ENCODE data around the gene CTPS2. TPM values are rescaled to one million over a fixed set of nuclear protein-coding genes. Genes with fewer than 3 reads are reported as not detected.
"Not testable (repeated sequence)": the region's sequence is repeated elsewhere in the genome, so short reads cannot be mapped to it uniquely, and the experiment has no call there.

CTPS2 gene
- total RNA-seq, 1 donor from 2014 or later = 78.1 TPM

DNA sequence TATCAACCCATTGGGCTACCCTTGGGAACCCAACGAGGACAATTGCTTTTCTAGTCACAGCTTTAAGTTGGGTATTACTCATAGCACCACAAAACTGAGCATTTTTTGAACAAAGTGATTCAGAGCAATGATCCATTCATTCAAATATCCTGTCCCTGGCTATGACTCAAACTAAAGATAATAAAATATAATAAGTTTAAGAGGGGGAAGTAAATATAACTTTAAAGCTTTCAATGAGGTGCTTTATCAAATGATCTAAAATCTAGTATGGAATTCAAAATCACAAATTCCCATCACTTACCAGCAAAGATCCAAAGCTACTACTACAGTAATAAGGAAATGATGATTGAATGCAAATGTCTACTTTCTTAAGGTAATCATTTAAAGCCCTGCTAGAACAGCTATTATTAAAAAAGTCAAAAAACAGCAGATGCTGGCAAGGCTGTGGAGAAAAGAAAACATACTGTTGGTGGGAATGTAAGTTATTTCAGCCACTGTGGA is 102.3 kb downstream of the CTPS2 start:
- H3K27ac Mint-ChIP-seq = no peak overlapping the region
- peaks cover 53% of the 10 kb centered on the region for H3K36me3 Mint-ChIP-seq
- H3K4me1 Mint-ChIP-seq = peaks cover 9% of the 10 kb centered on the region
- no peak for DNase-seq (ENCODE audit: low spot score in 2 of 2, unreplicated experiment in 2 of 2)
- H3K9me3 Mint-ChIP-seq = peaks cover 4% of the 10 kb centered on the region
- TF ChIP-seq, protein P1, sequence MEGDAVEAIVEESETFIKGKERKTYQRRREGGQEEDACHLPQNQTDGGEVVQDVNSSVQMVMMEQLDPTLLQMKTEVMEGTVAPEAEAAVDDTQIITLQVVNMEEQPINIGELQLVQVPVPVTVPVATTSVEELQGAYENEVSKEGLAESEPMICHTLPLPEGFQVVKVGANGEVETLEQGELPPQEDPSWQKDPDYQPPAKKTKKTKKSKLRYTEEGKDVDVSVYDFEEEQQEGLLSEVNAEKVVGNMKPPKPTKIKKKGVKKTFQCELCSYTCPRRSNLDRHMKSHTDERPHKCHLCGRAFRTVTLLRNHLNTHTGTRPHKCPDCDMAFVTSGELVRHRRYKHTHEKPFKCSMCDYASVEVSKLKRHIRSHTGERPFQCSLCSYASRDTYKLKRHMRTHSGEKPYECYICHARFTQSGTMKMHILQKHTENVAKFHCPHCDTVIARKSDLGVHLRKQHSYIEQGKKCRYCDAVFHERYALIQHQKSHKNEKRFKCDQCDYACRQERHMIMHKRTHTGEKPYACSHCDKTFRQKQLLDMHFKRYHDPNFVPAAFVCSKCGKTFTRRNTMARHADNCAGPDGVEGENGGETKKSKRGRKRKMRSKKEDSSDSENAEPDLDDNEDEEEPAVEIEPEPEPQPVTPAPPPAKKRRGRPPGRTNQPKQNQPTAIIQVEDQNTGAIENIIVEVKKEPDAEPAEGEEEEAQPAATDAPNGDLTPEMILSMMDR (IDR thresholded peaks at IDR 0.05; ENCODE audit: unreplicated experiment) = no peak
- no peaks in the 10 kb centered on the region for H3K27me3 Mint-ChIP-seq (ENCODE audit: low read depth)
- H3K4me3 Mint-ChIP-seq = no peak overlapping the region

DNA sequence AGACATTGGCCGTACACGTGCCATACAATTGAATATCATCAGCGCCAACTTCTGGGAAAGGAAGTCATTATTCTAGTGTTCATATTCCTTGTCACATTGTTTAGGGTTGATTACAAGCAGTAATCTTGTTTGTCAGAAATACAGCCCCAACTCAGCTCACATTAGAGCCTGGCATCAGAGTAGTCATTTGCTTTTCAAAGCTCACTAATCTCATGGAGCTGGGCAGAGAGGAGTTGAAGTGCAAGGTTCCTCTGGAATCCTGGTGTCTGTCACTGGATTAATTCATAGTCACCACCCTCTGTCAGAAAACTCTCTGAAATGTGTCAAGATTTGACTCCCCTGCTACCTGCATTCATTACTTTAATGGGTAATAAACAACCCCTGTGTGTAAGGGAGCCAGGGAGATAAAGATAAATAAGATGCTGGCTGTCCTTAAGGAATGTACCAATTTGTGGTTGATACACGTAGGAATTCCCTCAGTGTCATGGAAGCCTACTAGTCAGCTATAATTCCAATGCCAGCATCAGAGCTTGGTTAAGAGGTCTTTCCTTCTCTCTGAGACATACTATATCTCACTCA is 106.2 kb downstream of the CTPS2 start:
- Mint-ChIP-seq H3K27ac (peak overlapping the region; percentile 51), H3K4me1 (peaks cover 24% of the 10 kb centered on the region), H3K4me3 (no peak overlapping the region), H3K27me3 (ENCODE audit: low read depth) (no peaks in the 10 kb centered on the region), H3K9me3 (peaks cover 8% of the 10 kb centered on the region), H3K36me3 (peaks cover 53% of the 10 kb centered on the region)
- DNase-seq (ENCODE audit: low spot score in 2 of 2, unreplicated experiment in 2 of 2) = no peak
- TF ChIP-seq, protein P1 (IDR thresholded peaks at IDR 0.05; ENCODE audit: unreplicated experiment) = no peak

DNA sequence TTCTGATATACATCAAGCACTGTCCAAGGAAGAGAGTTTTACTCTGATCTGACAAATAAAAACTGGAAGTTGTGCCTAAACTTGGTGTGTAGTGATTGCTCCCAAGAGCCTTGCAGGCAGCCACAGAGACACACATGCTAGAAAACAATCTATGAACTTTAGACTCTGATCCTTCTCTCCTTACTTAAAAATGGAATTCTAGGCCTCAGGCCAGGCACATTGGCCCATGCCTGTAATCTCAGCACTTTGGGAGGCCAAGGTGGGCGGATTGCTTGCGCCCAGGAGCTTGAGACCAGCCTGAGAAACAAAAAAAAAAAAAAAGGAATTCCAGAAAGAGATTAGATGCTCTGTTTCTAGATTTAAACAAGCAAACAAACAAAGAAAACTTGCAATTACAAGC is 108.1 kb downstream of the CTPS2 start:
- peaks cover 4% of the 10 kb centered on the region for H3K9me3 Mint-ChIP-seq
- TF ChIP-seq, protein P1 (IDR thresholded peaks at IDR 0.05; ENCODE audit: unreplicated experiment) = no peak
- peak overlapping the region; percentile 67 for H3K27ac Mint-ChIP-seq
- H3K27me3 Mint-ChIP-seq (ENCODE audit: low read depth) = no peaks in the 10 kb centered on the region
- no peak for DNase-seq (ENCODE audit: low spot score in 2 of 2, unreplicated experiment in 2 of 2)
- H3K4me3 Mint-ChIP-seq = no peak overlapping the region
- H3K4me1 Mint-ChIP-seq = peaks cover 24% of the 10 kb centered on the region
- H3K36me3 Mint-ChIP-seq = peaks cover 52% of the 10 kb centered on the region

DNA sequence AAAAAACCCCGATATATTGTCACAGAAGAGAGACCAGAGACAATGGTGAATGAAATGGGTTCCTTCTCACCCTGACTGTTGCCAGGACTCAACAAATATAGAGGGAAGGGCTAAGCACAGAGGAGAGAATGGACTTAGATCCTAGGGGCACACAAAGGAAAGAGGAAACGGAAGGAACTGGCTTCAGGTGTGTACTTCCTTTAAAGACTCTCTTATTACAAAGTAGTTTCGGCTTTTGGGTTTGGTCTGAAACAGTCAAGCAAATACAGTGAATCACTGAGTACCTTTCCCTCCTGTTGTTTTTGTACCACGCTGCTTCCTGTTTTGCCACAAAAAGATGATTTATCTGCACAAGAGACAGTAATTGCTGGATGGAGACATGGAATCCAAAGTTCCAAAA is 108.6 kb downstream of the CTPS2 start:
- TF ChIP-seq, protein P1 (IDR thresholded peaks at IDR 0.05; ENCODE audit: unreplicated experiment) = no peak
- no peak overlapping the region for H3K4me3 Mint-ChIP-seq
- peaks cover 24% of the 10 kb centered on the region for H3K4me1 Mint-ChIP-seq
- H3K36me3 Mint-ChIP-seq = peaks cover 54% of the 10 kb centered on the region
- H3K27me3 Mint-ChIP-seq (ENCODE audit: low read depth) = no peaks in the 10 kb centered on the region
- DNase-seq (ENCODE audit: low spot score in 2 of 2, unreplicated experiment in 2 of 2) = no peak
- H3K9me3 Mint-ChIP-seq = peaks cover 8% of the 10 kb centered on the region
- H3K27ac Mint-ChIP-seq = peak overlapping the region; percentile 67

DNA sequence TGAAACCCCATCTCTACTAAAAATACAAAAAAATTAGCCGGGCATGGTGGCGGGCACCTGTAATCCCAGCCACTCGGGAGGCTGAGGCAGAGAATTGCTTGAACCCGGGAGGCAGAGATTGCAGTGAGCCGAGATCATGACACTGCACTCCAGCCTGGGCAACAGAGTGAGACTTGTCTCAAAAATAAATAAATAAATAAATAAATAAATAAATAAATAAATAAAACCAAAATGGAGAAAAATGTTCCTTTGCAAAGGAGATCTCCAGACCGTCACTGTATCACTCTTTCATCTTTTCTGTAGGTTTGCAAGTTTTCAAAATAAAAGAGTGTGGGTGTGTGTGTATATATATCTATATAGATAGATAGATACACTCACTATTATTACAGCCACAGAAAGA is 109.2 kb downstream of the CTPS2 start:
- Mint-ChIP-seq H3K27ac (peak overlapping the region; percentile 67), H3K36me3 (peaks cover 54% of the 10 kb centered on the region)
- H3K4me3 Mint-ChIP-seq = not testable (repeated sequence)

DNA sequence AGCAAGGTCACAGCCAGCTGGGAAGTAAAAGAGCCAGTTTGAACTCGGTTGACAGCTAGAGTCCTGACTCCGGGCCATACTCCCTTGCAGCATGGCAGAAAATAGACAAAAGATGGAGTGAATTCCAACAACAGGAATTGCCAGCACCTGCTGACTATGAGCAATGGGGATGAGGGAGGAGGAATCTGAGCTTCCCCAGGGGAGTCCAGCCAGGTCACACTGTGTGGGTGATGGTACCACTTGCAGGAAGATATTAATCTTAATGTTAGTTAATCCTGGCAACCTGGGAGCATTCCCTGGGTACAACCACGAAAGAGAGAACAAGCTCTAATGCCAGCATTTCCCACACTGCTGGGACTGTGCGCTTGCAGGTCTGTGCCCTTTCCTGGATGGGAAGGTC is 110.6 kb downstream of the CTPS2 start:
- no peak for DNase-seq (ENCODE audit: low spot score in 2 of 2, unreplicated experiment in 2 of 2)
- Mint-ChIP-seq H3K4me1 (peaks cover 24% of the 10 kb centered on the region), H3K36me3 (peaks cover 56% of the 10 kb centered on the region), H3K27ac (peak overlapping the region; percentile 21), H3K4me3 (no peak overlapping the region), H3K9me3 (peaks cover 8% of the 10 kb centered on the region), H3K27me3 (ENCODE audit: low read depth) (no peaks in the 10 kb centered on the region)
- TF ChIP-seq, protein P1 (IDR thresholded peaks at IDR 0.05; ENCODE audit: unreplicated experiment) = no peak

More for the DNA sequence above, 109.2 kb downstream of the CTPS2 start:
- DNase-seq (ENCODE audit: low spot score in 2 of 2, unreplicated experiment in 2 of 2); H3K9me3 Mint-ChIP-seq; H3K27me3 Mint-ChIP-seq (ENCODE audit: low read depth): not testable (repeated sequence)
- H3K4me1 Mint-ChIP-seq = peaks cover 24% of the 10 kb centered on the region
